PC-9 (cell line): Measurements from ENCODE around the gene STYXL2.

Experiments
- CTCF ChIP-seq: fragments of 200-600 bp; sonication (generic); conservative IDR thresholded peaks from 2 replicates; pipeline ENCODE4 v1.6.1; 2017; ENCODE audit warnings: mixed run types, antibody characterized with exemption, mild to moderate bottlenecking, moderate library complexity
- EZH2 ChIP-seq: fragments of 200-600 bp; sonication (generic); IDR thresholded peaks from 2 replicates; pipeline ENCODE4 v1.8.0; 2017; ENCODE audit warnings: antibody characterized with exemption, low read depth

- TF ChIP-seq CTCF (no peak), EZH2 (no peak)
Measured at GRCh38 chr1:167077868-167078210, 16.0 kb upstream of the STYXL2 start.
